SK-N-MC (cell line): Measurements from ENCODE around the gene ZNF277.

Source experiments
- EZH2 ChIP-seq: fragments of 200-600 bp; sonication (generic); IDR thresholded peaks from one replicate; pipeline ENCODE4 v1.6.1; 2017; ENCODE audit warnings: antibody characterized with exemption
- POLR2AphosphoS5 ChIP-seq: IDR thresholded peaks from 2 replicates; pipeline ENCODE4 v1.6.1; 2012; ENCODE audit warnings: mild to moderate bottlenecking, low read depth, low read length, borderline replicate concordance

DNA sequence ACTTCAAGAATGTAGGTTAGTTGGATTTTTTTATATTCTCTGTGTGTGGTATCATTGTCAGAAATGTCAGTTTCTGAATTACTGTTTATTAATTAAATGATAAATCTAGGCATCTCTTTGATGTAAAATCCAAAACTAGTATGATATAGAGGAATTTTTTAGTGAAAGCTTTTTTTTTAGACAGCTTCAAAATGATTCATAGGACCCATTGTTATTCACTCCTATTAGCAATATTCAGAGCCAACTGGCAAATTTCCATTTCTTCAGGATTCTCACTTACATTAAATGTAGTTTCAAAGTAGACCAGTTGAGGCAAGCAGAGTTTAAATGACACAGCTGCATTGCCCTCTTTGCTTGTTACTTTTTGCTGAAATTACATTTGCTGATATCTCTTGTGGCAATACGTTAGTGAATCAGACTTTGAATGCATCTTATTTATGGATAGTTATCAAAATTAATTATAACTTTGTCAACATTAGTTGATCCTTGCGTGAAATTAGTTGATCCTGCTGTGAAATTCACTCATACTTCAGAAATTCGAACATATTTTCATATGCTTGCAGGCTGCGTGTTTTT, 20.3 kb downstream of the ZNF277 start:
- no peak for TF ChIP-seq POLR2AphosphoS5
- no peak for TF ChIP-seq EZH2
